H1 (cell line): Measurements from ENCODE around the gene PI16. TPM values are rescaled to one million over a fixed set of nuclear protein-coding genes. Genes with fewer than 3 reads are reported as not detected.

ENCODE experiments used
- CTCF ChIA-PET: fragments of 300-600 bp; sonication (Branson Sonifier 250); formaldehyde crosslinking; loops from one replicate; lab custom pipeline; 2021; ENCODE audit not compliant: partially characterized antibody; lab: Charles Lee
- POLR2A ChIA-PET: fragments of 300-600 bp; sonication (Branson Sonifier 250); formaldehyde crosslinking; loops from one replicate; lab custom pipeline; 2021; ENCODE audit warnings: inconsistent platforms; ENCODE audit not compliant: partially characterized antibody; lab: Charles Lee
- DNase-seq, 2 experiments: peaks; one replicate each; pipeline versions ENCODE4 v3.0.0 to v3.0.0-alpha.2; 2010 to 2022; ENCODE audit warnings: low spot score in 2 of 2, low read depth in 1 of 2, mixed read lengths in 1 of 2
- FAIRE-seq: peaks from 2 replicates; lab custom pipeline; 2011; peaks lifted over from hg19 to GRCh38; lab: Jason Lieb, UNC
- H2AFZ ChIP-seq: 2 replicates; pipeline ENCODE4 v1.8.1; 2012; ENCODE audit warnings: low read length, inconsistent platforms
- H2AK5ac ChIP-seq: 2 replicates; pipeline ENCODE4 v1.6.1; 2013; ENCODE audit warnings: low read depth, low read length
- H2BK120ac ChIP-seq: replicated peaks from 2 replicates; pipeline ENCODE3; 2013; ENCODE audit warnings: low read depth, low read length, inconsistent platforms
- H2BK12ac ChIP-seq: 2 replicates; pipeline ENCODE4 v1.6.1; 2013; ENCODE audit warnings: low read depth, low read length
- H2BK15ac ChIP-seq: 2 replicates; pipeline ENCODE4 v1.6.1; 2013; ENCODE audit warnings: low read length
- H2BK20ac ChIP-seq: 2 replicates; pipeline ENCODE4 v1.6.1; 2013; ENCODE audit warnings: low read length
- H2BK5ac ChIP-seq: 2 replicates; pipeline ENCODE4 v1.6.1; 2013; ENCODE audit warnings: low read depth, low read length
- H3K14ac ChIP-seq: 2 replicates; pipeline ENCODE4 v1.6.1; 2013; ENCODE audit warnings: inconsistent platforms; ENCODE audit not compliant: insufficient read length
- H3K18ac ChIP-seq: 2 replicates; pipeline ENCODE4 v1.6.1; 2013; ENCODE audit warnings: low read length; ENCODE audit errors: extremely low read depth
- H3K23ac ChIP-seq: 2 replicates; pipeline ENCODE4 v1.6.1; 2013; ENCODE audit warnings: inconsistent platforms; ENCODE audit not compliant: insufficient read length
- H3K23me2 ChIP-seq: 2 replicates; pipeline ENCODE4 v1.6.1; 2013; ENCODE audit warnings: low read depth, low read length
- H3K27ac ChIP-seq: 2 replicates; pipeline ENCODE4 v1.6.1; 2011; ENCODE audit warnings: low read depth, low read length, inconsistent platforms
- H3K27me3 ChIP-seq, 4 experiments: replicated peaks in 1 of 4; 1 replicate in 1 of 4; 2 replicates in 3 of 4; pipeline versions ENCODE4 v1.6.1 to v1.8.1; 2011 to 2013; ENCODE audit warnings: low read length in 3 of 4, mild to moderate bottlenecking in 3 of 4, inconsistent platforms in 2 of 4, mixed read lengths in 2 of 4, moderate library complexity in 1 of 4; ENCODE audit not compliant: control insufficient read depth in 3 of 4, insufficient read depth in 3 of 4; ENCODE audit errors: extremely low read depth in 1 of 4
- H3K36me3 ChIP-seq, 4 experiments: 2 replicates each; pipeline versions ENCODE4 v1.6.1 to v1.8.1; 2011 to 2013; ENCODE audit warnings: mild to moderate bottlenecking in 4 of 4, low read length in 3 of 4, moderate library complexity in 2 of 4, control low read depth in 1 of 4, inconsistent platforms in 1 of 4; ENCODE audit not compliant: insufficient read depth in 4 of 4, control insufficient read depth in 2 of 4
- H3K4ac ChIP-seq: replicated peaks from 2 replicates; pipeline ENCODE3; 2013; ENCODE audit warnings: low read length, low read depth, mixed read lengths, inconsistent platforms; ENCODE audit not compliant: insufficient read length
- H3K4me1 ChIP-seq, 4 experiments: replicated peaks in 1 of 4; 1 replicate in 1 of 4; 2 replicates in 3 of 4; pipeline versions ENCODE4 v1.6.1 to v1.8.1; 2011 to 2013; ENCODE audit warnings: low read length in 3 of 4, inconsistent platforms in 2 of 4, mixed read lengths in 1 of 4; ENCODE audit not compliant: insufficient read depth in 4 of 4, control insufficient read depth in 3 of 4
- H3K4me2 ChIP-seq, 2 experiments: 2 replicates each; pipeline versions ENCODE4 v1.6.1 to v1.8.1; 2011 to 2013; ENCODE audit warnings: low read depth in 2 of 2, low read length in 2 of 2, control low read depth in 1 of 2, inconsistent platforms in 1 of 2, mild to moderate bottlenecking in 1 of 2; ENCODE audit not compliant: insufficient read depth in 1 of 2
- H3K4me3 ChIP-seq, 4 experiments: fragments of 200-600, 300-600 bp in 1 of 4; sonication (generic), shearing (Covaris generic), sonication (Bioruptor Twin) in 1 of 4; 2 replicates each; pipeline versions ENCODE4 v1.5.1 to v1.8.1; 2011 to 2016; ENCODE audit warnings: low read length in 4 of 4, low read depth in 3 of 4, control low read depth in 2 of 4, inconsistent platforms in 2 of 4, mild to moderate bottlenecking in 2 of 4, mixed read lengths in 1 of 4, moderate library complexity in 1 of 4; ENCODE audit not compliant: insufficient read depth in 2 of 4; ENCODE audit errors: extremely low read depth in 1 of 4
- H3K56ac ChIP-seq: replicated peaks from 2 replicates; pipeline ENCODE3; 2013; ENCODE audit warnings: low read depth, mild to moderate bottlenecking, mixed read lengths, low read length, inconsistent platforms; ENCODE audit not compliant: insufficient read length
- H3K79me1 ChIP-seq: 2 replicates; pipeline ENCODE4 v1.6.1; 2013; ENCODE audit warnings: low read depth, low read length, control low read depth
- H3K79me2 ChIP-seq, 2 experiments: 2 replicates each; pipeline versions ENCODE4 v1.6.1 to v1.8.1; 2012 to 2013; ENCODE audit warnings: low read length in 2 of 2, mild to moderate bottlenecking in 2 of 2, inconsistent platforms in 1 of 2; ENCODE audit not compliant: insufficient read depth in 2 of 2, control insufficient read depth in 1 of 2
- H3K9ac ChIP-seq, 4 experiments: replicated peaks in 1 of 4; 1 replicate in 1 of 4; 2 replicates in 3 of 4; pipeline versions ENCODE4 v1.6.1 to v1.8.1; 2011 to 2013; ENCODE audit warnings: low read depth in 3 of 4, low read length in 3 of 4, control low read depth in 2 of 4, mild to moderate bottlenecking in 2 of 4, moderate library complexity in 2 of 4, inconsistent platforms in 1 of 4; ENCODE audit errors: extremely low read depth in 1 of 4
- H3K9me3 ChIP-seq, 2 experiments: 2 replicates each; pipeline versions ENCODE4 v1.6.1 to v1.8.1; 2012 to 2013; ENCODE audit warnings: mild to moderate bottlenecking in 2 of 2, moderate library complexity in 2 of 2, control low read depth in 1 of 2, inconsistent platforms in 1 of 2, low read depth in 1 of 2, low read length in 1 of 2, mixed read lengths in 1 of 2; ENCODE audit not compliant: insufficient read depth in 2 of 2
- H4K20me1 ChIP-seq, 2 experiments: replicated peaks in 1 of 2; 2 replicates each; pipeline versions ENCODE3 to v1.8.1; 2011 to 2013; ENCODE audit warnings: inconsistent platforms in 2 of 2, low read length in 2 of 2, mild to moderate bottlenecking in 1 of 2; ENCODE audit not compliant: insufficient read depth in 2 of 2, control insufficient read depth in 1 of 2
- H4K5ac ChIP-seq: 2 replicates; pipeline ENCODE4 v1.6.1; 2013; ENCODE audit warnings: low read length, low read depth, mixed read lengths, inconsistent platforms; ENCODE audit not compliant: insufficient read length
- H4K8ac ChIP-seq: 2 replicates; pipeline ENCODE4 v1.8.0; 2013; ENCODE audit warnings: mild to moderate bottlenecking, moderate library complexity, low read length, inconsistent platforms; ENCODE audit not compliant: insufficient read depth; ENCODE audit errors: extremely low read depth
- H4K91ac ChIP-seq: replicated peaks from 2 replicates; pipeline ENCODE3; 2013; ENCODE audit warnings: low read length, mixed read lengths, inconsistent platforms; ENCODE audit not compliant: insufficient read length
- CREB1 ChIP-seq: IDR thresholded peaks from 2 replicates; pipeline ENCODE4 v1.6.1; 2012; ENCODE audit warnings: inconsistent platforms
- EP300 ChIP-seq, 2 experiments: IDR thresholded peaks; 1 replicate in 1 of 2; 2 replicates in 1 of 2; pipeline ENCODE4 v1.6.1; 2011 to 2012; ENCODE audit warnings: low read depth in 2 of 2, low read length in 2 of 2, mild to moderate bottlenecking in 2 of 2, borderline replicate concordance in 1 of 2, inconsistent platforms in 1 of 2, moderate library complexity in 1 of 2
- GTF2F1 ChIP-seq: IDR thresholded peaks from 2 replicates; pipeline ENCODE4 v1.6.1; 2012; ENCODE audit warnings: low read depth, low read length, improper control_type of control experiment, borderline replicate concordance
- MAFK ChIP-seq: IDR thresholded peaks from 2 replicates; pipeline ENCODE4 v1.6.1; 2012; ENCODE audit warnings: low read depth, mild to moderate bottlenecking, improper control_type of control experiment, low read length
- POU5F1 ChIP-seq: IDR thresholded peaks from 2 replicates; pipeline ENCODE4 v1.6.1; 2011; ENCODE audit warnings: low read depth, mild to moderate bottlenecking, low read length, moderate library complexity
- TAF1 ChIP-seq: IDR thresholded peaks from 2 replicates; pipeline ENCODE4 v1.6.1; 2011; ENCODE audit warnings: mild to moderate bottlenecking, low read depth, low read length
- TEAD4 ChIP-seq: IDR thresholded peaks from 2 replicates; pipeline ENCODE4 v1.6.1; 2012; ENCODE audit warnings: low read depth, low read length, inconsistent platforms, mixed read lengths
- WGBS, 2 experiments: shearing (Covaris generic) in 1 of 2; methylation state at CpG; one replicate each; pipeline versions ENCODE4 v1.1.6 to v1.1.7; 2013 to 2015; ENCODE audit warnings: low lambda C conversion rate in 2 of 2, mixed read lengths in 2 of 2, inconsistent platforms in 1 of 2, low coverage in 1 of 2, missing lambda C conversion rate in 1 of 2; ENCODE audit not compliant: insufficient replicate concordance in 2 of 2, insufficient coverage in 1 of 2, insufficient read length in 1 of 2; ENCODE audit errors: extremely low coverage in 1 of 2, missing lambda C conversion rate in 1 of 2; 5-methylcytosine and 5-hydroxymethylcytosine counted together
- polyA plus RNA-seq, 7 experiments: library from polyadenylated mRNA; depleted of rRNA in 3 of 7; stranded (reverse) in 5 of 7; unstranded in 2 of 7; fragments of >200 nt in 5 of 7; fragments of 200-250 nt in 2 of 7; gene quantifications; 1 replicate in 5 of 7; 2 replicates in 1 of 7; 4 replicates in 1 of 7; pipeline versions ENCODE4 v1.2.1 to v1.2.3, GENCODE V29; 2011 to 2013; ENCODE audit warnings: missing spikeins in 2 of 7, mixed read lengths in 2 of 7
- total RNA-seq: library from RNA; stranded (reverse); fragmentation: NEBNext Ultra II Directional; extraction: Animal tissue kit (Norgen Biotek cat#: 25700); gene quantifications from 2 replicates; pipeline ENCODE4 v1.2.1, GENCODE V29; 2021

Gene PI16
- total and polyA plus RNA-seq, 2 of the 8 experiments (the other 6 are each of a cell fraction or from before 2014, with no cell fraction given) = 0.05 TPM; not detected in 1

- Histone ChIP-seq H3K56ac (no peak overlapping the region), H4K8ac (no peak overlapping the region), H3K79me2 (no peaks in the 10 kb centered on the region), H2AFZ (no peak overlapping the region), H2BK20ac (no peak overlapping the region), H3K23me2 (no peaks in the 10 kb centered on the region), H3K27me3 (no peaks in the 10 kb centered on the region), H3K18ac (no peak overlapping the region), H2AK5ac (no peak overlapping the region), H3K79me1 (no peaks in the 10 kb centered on the region), H2BK12ac (no peak overlapping the region), H3K4me3 (no peak overlapping the region), H3K14ac (no peak overlapping the region), H4K91ac (no peak overlapping the region), H4K20me1 (no peaks in the 10 kb centered on the region), H3K9ac (no peak overlapping the region), H4K5ac (no peak overlapping the region), H3K4ac (no peak overlapping the region), H2BK120ac (no peak overlapping the region), H3K36me3 (no peaks in the 10 kb centered on the region), H3K4me1 (no peaks in the 10 kb centered on the region), H2BK5ac (no peak overlapping the region), H3K9me3 (no peaks in the 10 kb centered on the region), H3K23ac (no peak overlapping the region), H2BK15ac (no peak overlapping the region), H3K4me2 (no peak overlapping the region), H3K27ac (no peak overlapping the region)
- CTCF ChIA-PET = interaction anchor here (3.1 kb wide), 1 partner anchor 20 kb away, joined by 19 read pairs; no protein-coding TSS in a partner anchor
- POLR2A ChIA-PET = no interaction called here
- DNase-seq (no peak), FAIRE-seq (no peak)
- 88% methylated on average over 7 of the region's 7 CpGs; no CpG with 5 or more reads in 1 of the 2 experiments for WGBS, 2 experiments
- TF ChIP-seq MAFK (no peak), TEAD4 (no peak), EP300 (IDR thresholded peaks at IDR 0.05; ENCODE audit: borderline replicate concordance in 1 of 2, low read depth in 2 of 2, low read length in 2 of 2) (no peak), TAF1 (no peak), GTF2F1 (no peak), POU5F1 (no peak), CREB1 (no peak)
These were observed 19.6 kb upstream of the PI16 start for GRCh38 chr6:36934901-36935300.
